SK-N-MC (cell line): ENCODE measurements around the gene RTRAF.
A peak's percentile ranks its signal among the peaks of the same experiment; 100 is the strongest.

Source experiments
- DNase-seq: peaks from one replicate; pipeline ENCODE4 v3.0.0-alpha.2; 2011; ENCODE audit warnings: low read depth, low spot score
- H3K27ac ChIP-seq: fragments of 200-600 bp; sonication (generic); 2 replicates; pipeline ENCODE4 v1.5.1; 2016; ENCODE audit warnings: mixed run types
- H3K36me3 ChIP-seq: fragments of 200-600 bp; sonication (generic); 2 replicates; pipeline ENCODE4 v1.6.1; 2017; ENCODE audit warnings: antibody characterized with exemption, low read length, mixed read lengths; ENCODE audit not compliant: insufficient read depth
- H3K4me3 ChIP-seq: fragments of 200-600 bp; sonication (generic); 2 replicates; pipeline ENCODE4 v1.5.1; 2016
- H3K9ac ChIP-seq: fragments of 200-600 bp; sonication (generic); 2 replicates; pipeline ENCODE4 v1.8.0; 2017; ENCODE audit warnings: mixed run types, mixed read lengths; ENCODE audit not compliant: insufficient read length
- H3K9me3 ChIP-seq: fragments of 200-600 bp; sonication (generic); 2 replicates; pipeline ENCODE4 v1.6.1; 2017; ENCODE audit warnings: low read depth, mild to moderate bottlenecking, antibody characterized with exemption, low read length, moderate library complexity, mixed read lengths
- EZH2 ChIP-seq: fragments of 200-600 bp; sonication (generic); IDR thresholded peaks from one replicate; pipeline ENCODE4 v1.6.1; 2017; ENCODE audit warnings: antibody characterized with exemption
- FOXP2 ChIP-seq: optimal IDR thresholded peaks from 2 replicates; pipeline ENCODE3; 2011; ENCODE audit warnings: mild to moderate bottlenecking, moderate library complexity; ENCODE audit not compliant: insufficient read depth; ENCODE audit errors: extremely low read length, control extremely low read depth
- POLR2AphosphoS5 ChIP-seq: IDR thresholded peaks from 2 replicates; pipeline ENCODE4 v1.6.1; 2012; ENCODE audit warnings: mild to moderate bottlenecking, low read depth, low read length, borderline replicate concordance

The RTRAF gene

DNA sequence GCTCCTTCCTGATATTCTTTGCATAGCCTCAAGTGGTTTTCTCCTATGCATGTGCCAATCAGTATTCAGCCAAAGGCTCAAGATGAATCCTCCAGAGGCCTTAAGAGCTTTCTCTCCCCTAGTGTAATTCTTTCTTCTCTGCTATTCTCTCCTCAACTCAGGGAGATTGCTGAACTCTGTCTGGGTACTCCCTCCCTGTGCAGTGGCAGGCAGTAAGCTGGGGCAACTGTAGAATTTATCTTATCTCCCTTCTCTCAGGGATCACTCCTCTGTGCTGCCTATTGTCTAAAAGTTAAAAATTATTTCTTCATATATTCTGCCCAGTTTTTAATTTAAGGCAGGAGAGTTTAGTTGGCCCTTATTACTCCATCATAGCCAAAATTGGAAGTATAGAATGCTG, 28.5 kb upstream of the RTRAF start:
- no peak overlapping the region for H3K4me3 ChIP-seq
- no peaks in the 10 kb centered on the region for H3K36me3 ChIP-seq
- no peak for DNase-seq
- H3K9ac ChIP-seq, result no peak overlapping the region
- TF ChIP-seq POLR2AphosphoS5, result no peak
- TF ChIP-seq EZH2, result no peak
- no peak for TF ChIP-seq FOXP2
- H3K27ac ChIP-seq, result no peak overlapping the region
- H3K9me3 ChIP-seq, result peaks cover 4% of the 10 kb centered on the region; the same call in 1 of the 2 replicates

DNA sequence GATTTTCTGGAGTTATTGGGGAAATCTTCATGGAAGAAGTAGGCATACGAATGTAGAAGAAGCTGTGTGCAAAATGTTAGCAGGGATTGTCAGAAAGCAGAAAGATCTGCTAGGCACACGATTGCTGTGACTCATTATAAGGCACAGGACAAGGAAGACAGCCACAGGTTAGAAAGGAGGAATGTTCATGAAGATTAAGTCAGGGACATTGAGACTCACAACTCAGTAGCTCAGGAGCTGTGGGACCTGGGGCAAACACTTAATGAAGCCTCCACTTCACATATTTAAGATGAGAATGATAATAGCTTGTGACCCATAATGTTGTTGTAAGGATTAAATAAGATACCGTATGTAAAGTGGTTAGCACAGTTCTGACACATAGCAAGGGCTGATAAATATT, 26.6 kb upstream of the RTRAF start:
- peak overlapping the region; percentile 94 for H3K27ac ChIP-seq
- peak overlapping the region; percentile 78 for H3K4me3 ChIP-seq
- peak; percentile 35 for DNase-seq
- TF ChIP-seq POLR2AphosphoS5 (no peak), FOXP2 (no peak), EZH2 (no peak)
- no peaks in the 10 kb centered on the region for H3K36me3 ChIP-seq
- peak overlapping the region; percentile 66 for H3K9ac ChIP-seq
- H3K9me3 ChIP-seq, result peaks cover 4% of the 10 kb centered on the region; the same call in 1 of the 2 replicates

- Histone ChIP-seq H3K9ac (peak overlapping the region; percentile 66), H3K4me3 (peak overlapping the region; percentile 78), H3K9me3 (peaks cover 4% of the 10 kb centered on the region; the same call in 1 of the 2 replicates), H3K36me3 (no peaks in the 10 kb centered on the region), H3K27ac (peak overlapping the region; percentile 94)
- DNase-seq, result peak; percentile 48
- no peak for TF ChIP-seq FOXP2
- no peak for TF ChIP-seq POLR2AphosphoS5
- no peak for TF ChIP-seq EZH2
These were observed 26.1 kb upstream of the RTRAF start for GRCh38 chr14:51963286-51963685.

- Histone ChIP-seq H3K36me3 (no peaks in the 10 kb centered on the region), H3K9ac (no peak overlapping the region), H3K9me3 (no peaks in the 10 kb centered on the region), H3K27ac (no peak overlapping the region), H3K4me3 (no peak overlapping the region)
- no peak for TF ChIP-seq FOXP2
- no peak for TF ChIP-seq EZH2
- TF ChIP-seq POLR2AphosphoS5, result no peak
- DNase-seq, result no peak
These were observed 21.8 kb upstream of the RTRAF start for GRCh38 chr14:51967521-51967920.

GRCh38 chr14:51969852-51970540, 19.4 kb upstream of the RTRAF start:
- Histone ChIP-seq H3K36me3 (no peaks in the 10 kb centered on the region), H3K9ac (no peak overlapping the region), H3K4me3 (no peak overlapping the region), H3K9me3 (no peaks in the 10 kb centered on the region), H3K27ac (no peak overlapping the region)
- no peak for DNase-seq
- TF ChIP-seq FOXP2, result no peak
- no peak for TF ChIP-seq EZH2
- no peak for TF ChIP-seq POLR2AphosphoS5

DNA sequence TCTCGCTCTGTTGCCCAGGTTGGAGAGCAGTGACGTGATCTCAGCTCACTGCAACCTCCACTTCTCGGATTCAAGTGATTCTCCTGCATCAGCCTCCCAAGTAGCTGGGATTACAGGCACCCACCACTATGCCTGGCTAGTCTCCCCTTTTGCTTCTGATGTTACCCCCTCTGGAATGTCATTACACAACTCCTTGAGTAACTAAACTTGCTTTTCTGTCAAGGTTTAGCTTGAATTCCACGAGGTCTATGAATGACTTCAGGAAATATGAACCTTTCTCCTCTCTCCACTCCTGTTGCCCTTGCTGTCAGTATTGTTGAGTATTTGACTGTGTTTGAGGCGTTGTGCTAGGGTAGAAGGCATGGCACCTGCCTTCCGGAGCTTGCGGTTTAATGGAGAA, 16.8 kb upstream of the RTRAF start:
- no peaks in the 10 kb centered on the region; the same call in 1 of the 2 replicates for H3K9me3 ChIP-seq
- TF ChIP-seq FOXP2 (no peak), EZH2 (no peak), POLR2AphosphoS5 (no peak)

DNA sequence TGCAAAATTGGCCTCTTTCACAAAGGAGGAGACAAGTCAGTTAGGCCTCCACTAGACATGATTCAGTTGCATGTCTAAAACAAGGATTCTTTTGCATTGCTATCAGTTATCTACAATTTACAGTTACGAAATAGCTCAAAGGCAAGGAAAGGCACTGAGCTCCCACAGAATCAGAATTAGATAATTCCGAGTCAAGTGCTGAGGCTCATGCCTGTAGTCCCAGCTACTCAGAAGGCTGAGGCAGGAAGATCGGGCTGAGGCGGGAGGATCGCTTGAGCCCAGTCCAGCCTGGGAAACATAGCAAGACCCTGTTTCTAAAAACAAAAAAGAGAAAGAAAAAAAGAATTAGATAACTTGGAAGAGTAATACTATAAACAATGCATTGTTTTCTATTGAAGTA, 12.3 kb upstream of the RTRAF start:
- H3K4me3 ChIP-seq, result no peak overlapping the region
- TF ChIP-seq POLR2AphosphoS5 (no peak), FOXP2 (no peak), EZH2 (no peak)
- DNase-seq, result no peak
- H3K27ac ChIP-seq, result no peak overlapping the region
- no peaks in the 10 kb centered on the region; the same call in 1 of the 2 replicates for H3K9me3 ChIP-seq
- no peak overlapping the region for H3K9ac ChIP-seq
- H3K36me3 ChIP-seq, result no peaks in the 10 kb centered on the region

More for the DNA sequence above, 16.8 kb upstream of the RTRAF start:
- Histone ChIP-seq H3K4me3 (no peak overlapping the region), H3K9ac (no peak overlapping the region), H3K36me3 (no peaks in the 10 kb centered on the region), H3K27ac (no peak overlapping the region)
- no peak for DNase-seq

GRCh38 chr14:51978681-51979085, 10.7 kb upstream of the RTRAF start:
- no peaks in the 10 kb centered on the region for H3K36me3 ChIP-seq
- TF ChIP-seq POLR2AphosphoS5, result no peak
- TF ChIP-seq FOXP2, result no peak
- no peak for TF ChIP-seq EZH2
- no peak overlapping the region for H3K27ac ChIP-seq

More at GRCh38 chr14:51978681-51979085, 10.7 kb upstream of the RTRAF start:
- no peak for DNase-seq
- Histone ChIP-seq H3K9me3 (no peaks in the 10 kb centered on the region; the same call in 1 of the 2 replicates), H3K9ac (no peak overlapping the region), H3K4me3 (no peak overlapping the region)
